IPS DF 19.7 (cell line): ENCODE measurements around the gene PIGT.

ENCODE experiments used
- DNase-seq: peaks from one replicate; pipeline ENCODE4 v3.0.0-alpha.2; 2013; ENCODE audit warnings: low read depth, low spot score

Gene PIGT

DNA sequence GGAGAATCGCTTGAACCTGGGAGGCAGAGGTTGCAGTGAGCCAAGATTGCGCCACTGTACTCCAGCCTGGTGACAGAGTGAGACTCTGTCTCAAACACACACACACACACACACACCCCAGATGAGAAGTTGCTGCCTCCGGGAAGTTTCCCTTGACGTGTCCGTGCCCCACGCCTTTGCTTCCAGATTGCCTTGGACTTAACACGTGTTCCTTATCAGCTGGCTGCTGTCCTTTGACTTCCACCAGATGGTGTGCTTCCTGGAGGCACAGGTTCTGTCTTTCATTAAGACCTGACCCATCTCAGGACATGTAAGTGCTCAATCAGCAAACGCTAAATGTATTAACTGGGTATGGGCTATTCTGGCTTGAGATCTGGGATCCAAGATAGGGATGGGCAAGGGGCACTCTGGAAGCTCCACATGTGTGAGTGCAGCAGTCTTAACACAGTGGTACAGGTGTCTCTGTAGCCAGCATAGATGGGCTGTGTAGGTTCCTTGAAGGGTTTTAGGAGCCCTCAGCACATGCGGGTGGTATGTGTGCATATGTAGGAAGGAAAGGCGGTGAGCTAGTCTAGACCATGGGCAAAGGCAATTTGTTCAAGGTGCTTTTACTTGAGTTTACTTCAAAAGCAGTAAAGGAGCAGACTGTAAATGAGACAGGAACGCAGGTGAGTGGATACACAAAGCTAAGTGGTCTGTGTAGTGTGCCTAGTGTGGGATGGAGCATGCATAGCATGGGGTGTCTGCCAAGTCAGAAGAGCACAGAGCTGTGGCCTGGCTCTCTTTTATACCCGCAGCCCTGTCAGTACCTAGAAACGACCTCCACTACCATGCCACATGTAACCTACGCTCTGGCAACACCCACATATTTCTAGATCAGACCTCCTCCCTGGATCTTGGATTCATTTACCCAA lies 11.6 kb downstream of the PIGT start:
- DNase-seq = no peak

DNA sequence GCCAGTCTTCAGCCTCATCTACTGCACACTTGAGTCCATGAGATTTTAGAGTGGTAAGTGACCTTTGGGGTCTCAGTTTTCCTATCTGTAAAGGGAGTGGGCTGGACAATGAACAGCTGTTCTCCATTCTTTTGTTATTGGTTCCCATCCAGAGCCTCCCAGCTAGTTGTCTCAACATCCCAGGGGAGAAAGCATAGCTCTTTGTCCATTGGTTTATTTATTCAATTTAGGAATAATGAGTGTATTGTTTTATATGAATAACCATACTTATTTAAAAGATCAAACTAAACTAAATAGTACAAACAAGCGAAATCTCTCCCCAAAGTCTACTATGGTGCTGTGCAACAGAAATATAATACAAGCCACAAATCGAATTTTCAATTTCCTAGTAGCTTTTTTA lies 13.7 kb downstream of the PIGT start:
- no peak for DNase-seq

DNA sequence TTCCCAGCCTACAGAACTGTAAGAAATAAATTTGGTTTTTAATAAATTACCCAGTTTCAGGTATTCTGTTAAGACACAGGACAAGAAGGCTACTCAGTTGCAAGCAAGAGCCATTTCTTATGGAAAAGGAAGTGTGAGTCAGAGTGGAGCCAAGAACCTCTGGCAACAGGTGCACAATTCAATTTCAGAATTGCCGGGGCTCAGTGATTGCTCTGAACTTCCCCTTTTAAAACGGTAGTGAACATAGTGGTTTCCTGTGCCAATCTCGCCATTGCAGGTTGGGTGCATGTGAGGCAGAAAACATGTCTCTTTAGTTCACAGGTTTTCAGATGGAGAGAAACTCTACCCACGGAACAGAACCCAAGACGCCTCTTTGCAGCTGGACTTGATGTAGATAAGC lies 16.4 kb downstream of the PIGT start:
- no peak for DNase-seq

DNA sequence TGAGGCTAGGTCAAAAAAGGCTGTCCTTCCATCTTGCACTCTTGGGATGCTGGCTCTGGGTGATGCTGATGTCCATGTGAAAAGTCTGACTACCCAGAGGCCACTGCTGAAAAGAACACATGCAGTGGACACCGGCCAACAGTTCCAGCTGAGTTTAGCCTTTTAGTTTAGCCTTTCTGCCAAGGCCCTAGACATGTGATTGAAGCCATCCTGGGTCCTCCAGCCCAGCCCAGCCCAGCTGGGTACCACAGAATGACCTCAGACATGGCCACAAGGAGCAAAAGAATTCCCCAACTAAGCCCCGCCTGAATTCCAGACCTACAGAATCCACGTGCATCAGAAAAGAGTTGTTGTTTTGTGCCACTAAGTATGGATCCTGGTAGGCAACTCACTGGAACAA lies 17.4 kb downstream of the PIGT start:
- DNase-seq = no peak

DNA sequence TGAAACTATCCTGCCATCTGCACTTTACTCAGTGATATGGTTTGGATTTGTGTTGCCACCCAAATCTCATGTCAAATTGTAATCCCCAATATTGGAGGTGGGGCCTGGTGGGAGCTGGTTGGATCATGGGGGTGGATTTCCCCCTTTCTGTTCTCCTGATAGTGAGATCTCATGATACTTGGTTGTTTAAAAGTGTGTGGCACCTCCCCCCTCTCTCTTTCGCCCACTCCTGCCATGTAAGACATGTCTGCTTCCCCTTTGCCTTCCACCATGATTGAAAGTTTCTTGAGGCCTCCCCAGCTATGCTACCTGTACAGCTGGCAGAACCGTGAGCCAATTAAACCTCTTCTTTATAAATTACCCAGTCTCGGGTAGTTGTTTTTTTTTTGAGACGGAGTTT lies 18.0 kb downstream of the PIGT start:
- DNase-seq = no peak

DNA sequence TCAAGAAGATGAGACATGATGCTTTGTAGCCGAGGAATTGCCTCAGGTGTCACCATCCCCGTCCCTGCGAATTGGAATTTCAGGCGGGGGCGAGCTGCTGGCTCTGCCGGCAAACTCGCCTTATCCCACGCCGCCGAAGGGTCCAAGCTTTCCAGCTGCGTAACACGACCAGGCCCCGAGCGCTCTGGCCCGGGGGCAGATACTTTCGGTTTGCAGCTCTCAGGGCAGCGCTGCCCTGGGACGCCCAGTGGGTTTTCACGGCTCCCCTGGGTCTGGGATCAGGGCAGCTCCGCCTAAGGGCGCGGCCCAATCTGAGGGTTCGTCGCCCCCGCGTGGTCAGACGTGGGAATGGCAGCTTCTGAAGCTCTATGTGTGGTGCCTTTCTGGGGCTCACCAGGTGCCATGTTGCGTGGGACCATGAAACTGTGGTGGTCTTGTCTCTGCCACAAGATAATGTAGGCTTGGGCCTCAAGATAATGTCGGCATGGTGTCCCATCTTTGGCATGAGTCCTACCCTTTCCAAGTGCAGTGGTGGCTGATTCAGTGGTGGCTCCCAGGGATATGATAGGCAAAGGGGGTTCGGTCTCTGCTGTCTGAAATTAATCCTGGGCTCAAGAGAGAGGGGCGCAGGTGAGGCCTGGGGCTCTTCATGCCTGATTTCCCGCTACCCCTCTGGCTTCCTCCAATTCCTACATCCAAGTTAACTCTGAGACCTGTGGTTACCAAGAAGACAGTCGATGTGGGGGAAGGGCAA lies 21.0 kb downstream of the PIGT start:
- no peak for DNase-seq

DNA sequence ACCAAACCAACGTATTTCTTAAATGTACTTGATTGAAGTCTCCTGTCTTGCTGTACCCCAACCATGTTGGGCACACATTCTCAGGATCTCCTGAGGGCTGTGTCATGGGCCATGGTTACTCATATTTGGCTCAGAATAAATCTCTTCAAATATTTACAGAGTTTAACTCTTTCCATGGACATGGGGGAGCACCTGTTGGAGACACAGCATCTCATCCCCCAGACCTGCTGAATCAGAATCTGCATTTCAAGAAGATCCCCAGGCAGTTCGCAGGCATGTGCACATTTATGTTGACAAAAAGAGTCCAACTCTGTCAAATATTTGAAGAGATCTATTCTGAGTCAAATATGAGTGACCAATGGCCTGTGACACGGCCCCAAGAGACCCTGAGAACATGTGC lies 24.5 kb downstream of the PIGT start:
- DNase-seq = no peak

DNA sequence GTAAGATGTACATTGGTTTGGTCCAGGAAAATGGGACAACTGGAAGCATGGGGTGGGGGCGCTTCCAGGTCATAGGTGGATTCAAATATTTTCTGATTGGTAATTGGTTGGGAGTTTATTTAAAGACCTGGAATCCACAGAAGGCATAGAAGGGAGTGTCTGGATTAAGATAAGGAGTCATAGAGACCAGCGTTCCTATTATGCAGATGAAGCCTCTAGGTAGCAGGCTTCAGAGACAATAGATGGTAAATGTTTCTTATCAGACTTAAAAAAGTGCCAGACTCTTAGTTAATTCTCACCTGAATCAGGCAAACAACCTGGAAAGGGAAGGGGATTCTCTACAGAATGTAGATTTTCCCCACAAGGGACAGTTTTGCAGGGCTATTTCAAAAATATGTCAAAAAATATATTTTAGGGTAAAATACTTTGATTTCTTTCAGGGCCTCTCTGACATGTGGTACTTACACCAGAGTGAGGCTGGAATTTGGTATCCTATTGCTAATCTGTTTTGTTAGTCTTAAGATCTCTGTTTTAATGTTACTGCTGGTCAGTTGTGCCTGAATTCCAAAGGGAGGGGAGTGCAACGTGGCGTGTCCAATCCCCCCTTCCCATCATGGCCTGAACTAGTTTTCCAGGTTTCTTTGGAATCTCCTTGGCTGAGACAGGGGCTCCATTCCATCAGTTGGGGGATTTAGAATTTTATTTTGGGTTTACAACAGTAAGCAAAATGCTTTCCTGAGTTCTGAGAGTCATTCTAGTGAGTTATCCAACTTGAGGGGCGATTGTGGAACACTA lies 25.1 kb downstream of the PIGT start:
- DNase-seq = no peak

DNA sequence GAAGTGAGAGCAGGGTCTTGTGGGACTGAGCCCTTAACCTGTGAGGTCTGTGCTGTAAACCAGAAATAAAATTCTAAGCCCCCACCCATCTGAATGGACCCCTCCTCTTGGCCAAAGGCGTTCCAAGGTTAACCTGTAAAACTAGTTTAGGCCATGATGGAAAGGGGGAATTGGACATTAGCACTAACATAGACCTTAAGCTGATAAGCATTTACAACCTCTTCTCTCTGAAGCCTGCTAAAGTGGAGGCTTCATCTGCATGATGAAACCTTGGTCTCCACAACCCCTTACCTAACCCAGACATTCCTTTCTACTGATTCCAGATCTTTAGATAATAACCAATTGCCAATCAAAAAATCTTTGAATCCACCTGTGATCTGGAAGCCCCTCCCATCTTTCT lies 25.8 kb downstream of the PIGT start:
- no peak for DNase-seq

DNA sequence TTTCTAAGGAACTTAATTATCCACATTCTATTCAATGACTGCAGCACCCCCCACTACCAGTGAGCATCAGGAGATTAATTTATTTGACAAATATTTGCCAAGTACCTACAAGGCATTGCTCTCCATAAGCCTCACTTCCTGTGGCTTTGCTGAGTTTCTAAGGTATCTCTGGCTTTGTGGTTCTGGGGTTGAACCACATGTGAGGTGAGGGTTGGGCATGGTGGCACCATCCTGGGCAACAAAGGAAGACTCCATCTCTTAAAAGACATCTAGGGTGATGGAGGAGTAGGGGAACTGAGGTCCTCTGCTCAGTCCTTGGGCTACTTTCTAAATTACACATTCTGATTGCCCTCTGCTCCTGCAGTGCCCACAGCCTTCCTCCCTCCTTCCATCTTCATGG lies 28.1 kb downstream of the PIGT start:
- DNase-seq = no peak

DNA sequence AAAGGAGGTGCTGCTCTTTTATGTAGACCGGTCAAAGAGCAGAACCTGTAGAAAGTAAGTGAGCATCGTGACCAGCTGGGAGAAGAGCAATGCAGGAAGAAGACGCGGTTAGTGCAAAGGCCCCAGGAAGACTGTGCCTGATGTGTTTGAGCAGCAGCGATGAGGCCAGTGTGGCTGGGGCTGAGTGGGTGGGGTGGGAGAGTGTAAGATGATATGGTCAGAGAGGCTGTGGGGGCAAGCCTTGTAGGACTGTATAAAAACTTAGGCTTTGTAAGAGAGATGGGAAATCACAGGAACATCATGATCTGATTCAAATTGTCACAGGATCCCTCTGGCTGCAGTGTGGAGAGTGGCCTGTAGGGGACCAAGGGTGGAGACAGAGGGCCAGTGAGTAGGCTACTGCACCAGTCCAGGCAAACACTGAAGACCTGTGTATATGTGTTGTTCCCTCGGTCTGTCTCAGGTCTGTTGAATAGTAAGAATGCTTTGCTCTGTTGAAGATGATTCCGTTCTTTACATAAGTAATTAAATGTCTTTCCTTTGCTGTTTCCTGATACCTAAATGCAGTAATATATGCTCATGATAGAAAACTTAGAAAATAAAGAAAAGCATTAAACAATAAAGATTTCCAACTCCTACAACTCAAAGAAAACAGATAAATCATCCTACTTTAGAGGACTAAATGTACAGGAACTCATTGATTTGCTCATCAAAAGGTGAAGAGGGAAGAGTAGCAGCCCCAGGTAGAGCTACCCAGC lies 30.0 kb downstream of the PIGT start:
- DNase-seq = no peak

DNA sequence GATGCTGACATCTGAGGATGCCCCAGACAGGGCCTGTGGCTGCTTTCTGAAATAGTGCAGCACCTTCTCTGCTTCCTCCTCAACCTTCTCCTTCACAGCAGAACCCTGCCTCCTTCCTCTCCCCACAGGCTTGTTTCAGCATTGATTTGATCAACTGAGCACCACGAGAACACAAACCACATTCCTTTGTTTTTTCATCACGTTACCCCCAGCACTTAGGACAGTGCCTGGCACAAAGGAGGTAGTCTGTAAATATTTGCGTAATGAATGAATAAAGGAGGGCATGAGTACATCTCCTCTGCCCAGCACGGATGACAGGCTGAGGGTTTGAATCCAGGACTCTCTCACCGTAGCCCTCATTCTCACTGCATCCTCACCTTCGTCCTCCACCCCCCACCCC lies 32.3 kb downstream of the PIGT start:
- DNase-seq = no peak

DNA sequence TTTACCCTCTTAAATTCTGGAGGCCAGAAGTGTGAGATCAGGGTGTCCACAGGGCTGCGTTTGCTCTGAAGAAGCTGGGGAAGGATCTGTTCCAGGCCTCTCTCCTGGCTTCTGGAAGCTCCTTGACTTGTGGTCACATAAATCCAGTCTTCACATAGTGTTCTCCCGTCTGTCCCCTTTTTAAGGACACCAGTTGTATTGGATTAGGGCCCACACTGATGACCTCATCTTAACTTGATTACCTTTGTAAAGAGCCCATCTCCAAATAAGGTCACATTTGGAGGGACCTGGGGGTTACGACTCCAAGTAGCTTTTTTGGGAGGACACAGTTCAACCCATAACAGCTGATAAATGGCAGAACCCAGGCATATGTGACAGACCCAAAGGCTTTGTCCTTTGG lies 33.6 kb downstream of the PIGT start:
- DNase-seq = no peak

DNA sequence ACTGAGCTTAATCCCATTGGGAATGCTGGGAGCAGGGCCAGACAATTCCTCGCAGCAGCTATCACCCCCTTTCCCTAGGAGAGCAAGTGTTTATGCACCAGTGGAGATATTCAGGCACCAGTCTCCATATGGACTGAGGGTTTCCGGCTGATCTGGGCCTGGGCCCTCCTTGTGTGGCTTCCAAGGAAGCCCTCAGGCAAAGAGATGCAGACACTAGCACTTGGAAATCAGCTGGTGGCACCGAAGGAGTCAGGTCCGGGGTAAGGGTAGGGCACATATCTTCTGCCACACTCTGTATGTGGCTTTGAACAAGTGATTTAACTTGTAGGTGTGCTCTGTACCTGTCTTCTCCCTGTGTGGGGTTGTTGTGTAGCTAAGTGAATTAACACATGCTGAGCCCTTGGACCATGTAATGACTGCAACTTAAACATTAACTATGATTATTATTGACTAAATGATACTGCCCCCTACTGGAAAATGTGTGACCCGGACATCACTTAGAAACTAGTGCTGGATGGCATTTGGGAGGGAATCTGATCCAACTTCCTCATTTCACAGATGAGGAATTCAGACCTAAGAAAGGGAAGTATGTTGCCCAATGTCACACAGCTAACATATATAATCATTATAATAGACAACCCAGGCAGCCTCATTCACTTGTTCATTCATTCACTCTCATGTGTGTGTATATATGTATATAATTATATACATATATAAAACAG lies 34.3 kb downstream of the PIGT start:
- DNase-seq = no peak

DNA sequence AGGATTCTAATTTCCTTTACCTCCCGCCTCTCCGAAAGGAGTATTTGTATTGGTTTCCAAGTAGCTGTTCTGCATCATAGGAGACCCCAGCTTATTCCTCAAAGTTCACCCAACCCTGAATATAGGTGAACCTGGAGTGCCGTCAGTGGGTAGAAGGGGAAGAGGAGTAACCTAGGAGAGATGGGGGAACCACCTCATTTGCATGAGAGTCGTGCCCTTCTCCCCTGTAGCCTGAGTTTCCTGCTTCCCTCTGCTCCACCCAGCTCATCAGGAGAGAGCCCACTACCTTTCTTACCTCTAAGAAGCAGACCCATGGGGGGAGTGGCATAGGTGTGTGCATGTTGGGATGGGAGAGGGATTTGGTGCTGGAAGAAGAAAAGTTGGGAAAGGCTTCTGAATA lies 36.3 kb downstream of the PIGT start:
- DNase-seq = no peak

DNA sequence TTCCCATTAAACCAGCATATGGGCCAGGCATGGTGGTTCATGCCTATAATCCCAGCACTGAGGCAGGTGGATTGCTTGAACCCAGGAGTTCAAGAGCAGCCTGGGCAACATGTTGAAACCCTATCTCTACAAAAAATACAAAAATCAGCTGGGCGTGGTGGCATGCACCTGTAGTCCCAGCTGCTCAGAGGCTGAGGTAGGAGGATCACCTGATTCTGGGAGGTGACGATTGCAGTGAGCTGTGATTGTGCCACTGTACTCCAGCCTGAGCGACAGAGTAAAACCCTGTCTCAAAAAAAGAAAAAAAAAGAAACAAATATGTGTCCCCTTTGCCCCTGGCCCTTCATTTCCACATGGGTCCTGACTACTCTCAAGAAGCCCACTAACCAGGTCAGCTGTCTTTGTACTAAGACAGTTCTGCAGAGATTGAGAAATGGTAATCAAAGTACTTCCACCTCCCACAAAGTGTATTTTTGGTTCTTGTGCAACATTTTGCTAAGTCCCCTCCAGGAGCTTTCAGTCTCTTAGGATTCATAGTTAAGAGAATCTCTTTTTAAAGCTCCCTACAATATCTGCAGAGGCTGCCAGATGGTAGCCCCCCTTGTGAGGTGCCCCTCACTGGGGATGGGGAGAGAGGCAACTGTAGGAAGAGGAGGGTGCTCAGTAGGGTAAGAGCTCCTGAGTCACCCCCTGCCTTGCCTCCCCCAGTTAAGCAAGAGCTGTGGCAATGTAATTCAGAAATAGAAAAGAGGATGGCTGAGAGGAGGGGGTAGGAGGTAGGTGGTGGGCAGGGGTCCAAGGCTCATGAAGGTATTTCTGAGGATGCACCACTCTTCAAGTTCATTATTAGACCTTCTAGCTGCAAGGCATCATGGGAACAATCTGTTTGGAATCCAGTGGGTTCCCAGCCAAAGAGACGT lies 37.1 kb downstream of the PIGT start:
- DNase-seq = no peak

DNA sequence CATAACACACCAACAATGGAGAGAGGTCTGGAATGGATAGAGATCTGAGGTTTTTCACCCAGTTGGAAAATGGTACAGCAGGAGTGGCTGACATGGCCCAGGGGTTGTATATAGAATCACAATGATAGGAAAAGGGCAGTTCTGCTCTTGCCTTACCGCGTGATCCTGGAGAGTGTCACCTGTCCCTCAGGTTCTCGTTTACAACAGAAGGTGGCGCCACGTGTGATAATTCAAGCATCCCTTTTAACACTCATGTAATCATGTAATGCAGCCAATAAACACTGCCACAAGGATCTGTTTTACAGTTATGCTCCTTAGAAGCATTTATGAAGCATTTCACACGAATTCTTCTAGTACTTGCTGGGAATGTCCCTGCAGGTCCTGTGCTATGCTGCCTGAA lies 40.7 kb downstream of the PIGT start:
- DNase-seq = no peak

DNA sequence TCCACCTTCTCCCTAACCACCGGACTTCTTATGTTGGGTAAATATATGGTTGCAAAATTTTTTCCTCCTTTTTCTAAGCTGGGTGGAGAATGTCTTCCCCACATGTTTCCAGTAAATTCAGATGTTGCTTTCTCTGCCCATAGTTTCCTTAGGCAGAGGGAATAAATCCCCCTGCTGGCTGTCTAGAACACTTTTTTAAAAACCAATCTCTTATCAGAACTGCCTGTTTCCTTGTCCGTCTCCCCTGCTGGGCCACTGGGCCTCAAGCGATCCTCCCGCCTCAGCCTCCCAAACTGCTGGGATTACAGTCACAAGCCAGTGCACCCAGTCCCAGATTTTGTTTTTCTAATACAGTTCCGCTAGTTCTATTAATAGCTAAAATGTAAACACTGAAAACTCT lies 43.7 kb downstream of the PIGT start:
- no peak for DNase-seq

DNA sequence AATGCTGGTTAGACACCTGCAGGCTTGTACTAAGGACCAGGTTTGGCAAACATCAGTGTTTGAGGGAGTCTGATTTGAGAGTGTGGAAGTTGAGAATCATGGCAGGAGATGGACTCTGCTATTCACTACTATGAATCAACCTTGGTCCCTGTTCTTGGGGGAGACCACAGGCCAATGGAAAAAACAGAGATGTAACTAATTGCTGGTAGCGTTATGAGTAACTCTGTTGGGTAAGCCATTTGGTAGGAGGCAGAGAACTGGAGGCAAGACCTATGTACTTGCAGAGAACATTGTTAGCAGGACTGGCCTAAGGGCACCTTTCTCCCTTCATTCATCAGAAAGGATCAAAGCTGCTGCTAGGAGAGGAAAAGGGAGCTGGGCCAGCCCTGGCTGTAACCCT lies 45.3 kb downstream of the PIGT start:
- DNase-seq = no peak
